Right atrium auricular region (tissue), 2 donors: ENCODE results near the gene OR6B2. TPM values are rescaled to one million over a fixed set of nuclear protein-coding genes. Genes with fewer than 3 reads are reported as not detected.
A peak's percentile ranks its signal among the peaks of the same experiment; 100 is the strongest.

ENCODE experiments used
- DNase-seq: peaks from one replicate; pipeline ENCODE4 v3.0.0-alpha.2; 2019; ENCODE audit warnings: low spot score
- H3K27ac ChIP-seq, 2 donors: fragments of 200-600 bp; sonication (generic); 1 replicate in 1 of 2; 2 replicates in 1 of 2; pipeline ENCODE4 v1.5.1; 2016 to 2019
- H3K27me3 ChIP-seq, 2 donors: fragments of 200-600 bp; sonication (generic); one replicate each; pipeline versions ENCODE4 v1.5.1 to v1.6.0; 2017 to 2019
- H3K36me3 ChIP-seq: fragments of 200-600 bp; sonication (generic); one replicate; pipeline ENCODE4 v1.5.1; 2016
- H3K4me1 ChIP-seq, 2 donors: fragments of 200-600 bp; sonication (generic); one replicate each; pipeline versions ENCODE4 v1.5.1 to v1.6.0; 2017 to 2019
- H3K4me3 ChIP-seq, 2 donors: fragments of 200-600 bp; sonication (generic); 1 replicate in 1 of 2; 2 replicates in 1 of 2; pipeline ENCODE4 v1.5.1; 2017 to 2019; ENCODE audit warnings: mild to moderate bottlenecking in 1 of 2, moderate library complexity in 1 of 2
- H3K9me3 ChIP-seq, 2 donors: fragments of 200-600 bp; sonication (generic); one replicate each; pipeline ENCODE4 v1.5.1; 2019
- CTCF ChIP-seq, 2 donors: fragments of 200-600 bp; sonication (generic); IDR thresholded peaks; one replicate each; pipeline ENCODE4 v1.5.1; 2019; ENCODE audit warnings: antibody characterized with exemption in 2 of 2
- total RNA-seq, 2 donors: library from RNA; depleted of rRNA; stranded (reverse); fragments of >200 nt; gene quantifications; one replicate each; pipeline ENCODE4 v1.1.0, GENCODE V29; 2016

The OR6B2 gene
- total RNA-seq, 2 donors from 2014 or later: not detected

- no peak for DNase-seq
- H3K36me3 ChIP-seq: no peaks in the 10 kb centered on the region
- H3K27ac ChIP-seq: no peak overlapping the region
- TF ChIP-seq CTCF (IDR thresholded peaks at IDR 0.05): no peak
- H3K4me1 ChIP-seq: no peaks in the 10 kb centered on the region
- no peaks in the 10 kb centered on the region for H3K27me3 ChIP-seq
- H3K9me3 ChIP-seq: no peaks in the 10 kb centered on the region
- no peak overlapping the region for H3K4me3 ChIP-seq
Observed at GRCh38 chr2:240037358-240037757, 7.1 kb upstream of the OR6B2 start.

- H3K27me3 ChIP-seq: no peaks in the 10 kb centered on the region
- TF ChIP-seq CTCF (IDR thresholded peaks at IDR 0.05): no peak
- H3K27ac ChIP-seq: no peak overlapping the region
- no peak overlapping the region for H3K4me3 ChIP-seq
- no peaks in the 10 kb centered on the region for H3K4me1 ChIP-seq
- DNase-seq: no peak
- H3K36me3 ChIP-seq: no peaks in the 10 kb centered on the region
- H3K9me3 ChIP-seq: no peaks in the 10 kb centered on the region
Observed at GRCh38 chr2:240033330-240033678, 3.1 kb upstream of the OR6B2 start.

GRCh38 chr2:240032406-240033329 lies 2.4 kb upstream of the OR6B2 start:
- TF ChIP-seq CTCF (IDR thresholded peaks at IDR 0.05): no peak
- Histone ChIP-seq H3K4me3 (no peak overlapping the region), H3K4me1 (no peaks in the 10 kb centered on the region), H3K27ac (no peak overlapping the region), H3K36me3 (no peaks in the 10 kb centered on the region), H3K9me3 (no peaks in the 10 kb centered on the region), H3K27me3 (no peaks in the 10 kb centered on the region)
- no peak for DNase-seq

GRCh38 chr2:240024766-240025165 lies 5.5 kb downstream of the OR6B2 start:
- TF ChIP-seq CTCF (IDR thresholded peaks at IDR 0.05): no peak
- peak overlapping the region; percentile 98 to 99 for H3K27ac ChIP-seq

GRCh38 chr2:240023792-240024191 lies 6.4 kb downstream of the OR6B2 start:
- no peaks in the 10 kb centered on the region for H3K9me3 ChIP-seq
- peaks cover 0 to 22% of the 10 kb centered on the region in 2 donors for H3K4me1 ChIP-seq
- no peak overlapping the region for H3K27ac ChIP-seq
- no peak overlapping the region for H3K4me3 ChIP-seq
- peaks cover 23% of the 10 kb centered on the region for H3K36me3 ChIP-seq
- no peaks in the 10 kb centered on the region for H3K27me3 ChIP-seq
- no peak for DNase-seq
- TF ChIP-seq CTCF (IDR thresholded peaks at IDR 0.05): no peak

More at GRCh38 chr2:240024766-240025165, 5.5 kb downstream of the OR6B2 start:
- Histone ChIP-seq H3K27me3 (no peaks in the 10 kb centered on the region), H3K4me3 (peak overlapping the region; percentile 86 to 90), H3K4me1 (peaks cover 0 to 22% of the 10 kb centered on the region in 2 donors), H3K36me3 (peaks cover 16% of the 10 kb centered on the region), H3K9me3 (no peaks in the 10 kb centered on the region)
- no peak for DNase-seq
